Activated CD4-positive, alpha-beta T cell treated with anti-CD3 and anti-CD28 coated beads, Interleukin-2, amount 50 U/mL, for 48 hours (primary cell): Measurements from ENCODE around the gene EPB41L3.

Source experiments
- DNase-seq, 2 experiments: peaks; one replicate each; pipeline ENCODE4 v3.0.0-alpha.2; 2020

The EPB41L3 gene

DNA sequence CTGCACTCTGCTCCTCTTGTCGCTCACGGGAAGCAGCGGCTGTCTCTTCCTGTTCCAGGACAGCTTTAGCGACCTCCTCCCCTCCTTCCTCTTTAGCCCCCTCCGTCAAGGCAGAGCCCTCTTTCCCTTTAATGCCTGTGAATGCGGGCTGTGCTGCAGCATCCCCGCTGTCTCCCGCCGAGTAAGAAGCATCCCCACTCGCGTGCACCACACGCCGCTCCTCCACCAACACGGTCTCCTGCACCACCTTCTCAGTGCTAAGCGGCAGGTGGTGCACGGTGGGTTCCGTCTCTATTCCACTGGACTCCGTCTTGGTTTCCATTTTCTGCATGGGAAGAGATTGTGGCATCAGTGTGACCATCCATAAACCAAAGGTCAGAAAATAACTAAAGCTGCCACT, 146.7 kb downstream of the EPB41L3 start:
- no peak for DNase-seq

DNA sequence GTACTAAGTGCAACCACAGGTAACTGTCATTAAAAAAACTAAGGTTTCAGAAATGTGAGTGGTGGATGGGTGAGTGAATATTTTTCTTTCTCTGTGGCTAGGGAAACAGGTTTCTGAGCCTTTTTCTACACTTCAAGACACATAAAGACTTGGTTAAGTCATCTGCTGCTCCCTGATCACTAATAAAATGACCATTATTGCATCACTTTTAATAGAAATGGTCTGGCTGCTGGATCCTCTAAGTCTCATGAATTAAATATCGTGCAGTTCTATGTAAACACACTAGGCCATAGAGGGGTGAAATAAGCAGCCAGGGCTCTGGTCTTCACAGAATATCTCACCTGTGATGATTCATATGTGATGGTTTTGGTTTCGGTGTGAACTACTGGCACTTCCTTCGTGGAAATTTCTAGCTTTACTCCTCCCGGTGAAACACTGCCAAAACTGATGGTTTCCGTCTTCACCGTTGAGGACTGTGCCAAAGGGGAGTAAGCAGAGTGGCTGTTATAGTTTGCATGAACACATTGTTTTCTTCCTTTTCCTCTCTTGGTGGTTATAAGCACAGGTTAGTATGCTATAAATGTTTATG, 147.8 kb downstream of the EPB41L3 start:
- no peak for DNase-seq

GRCh38 chr18:5393779-5394178, 150.0 kb downstream of the EPB41L3 start:
- no peak for DNase-seq

GRCh38 chr18:5391409-5391808, 152.4 kb downstream of the EPB41L3 start:
- DNase-seq: no peak

DNA sequence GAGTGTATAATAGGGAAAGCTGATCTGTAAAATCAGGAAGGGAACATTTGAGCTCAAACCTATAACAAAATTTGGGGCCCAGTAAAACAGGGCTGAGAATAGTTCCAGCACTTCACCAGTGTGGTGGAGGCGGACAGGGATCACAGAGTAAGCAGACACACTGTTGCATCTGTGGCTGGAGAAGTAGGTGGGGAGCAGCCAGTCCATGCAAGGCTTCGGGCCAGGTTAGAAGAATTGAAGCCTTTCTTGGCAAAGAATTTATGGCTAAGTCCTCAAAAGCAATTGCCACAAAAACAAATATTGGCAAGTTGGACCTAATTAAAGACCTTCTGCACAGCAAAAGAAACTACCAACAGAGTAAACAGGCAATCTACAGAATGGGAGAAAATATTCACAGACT, 154.4 kb downstream of the EPB41L3 start:
- DNase-seq: no peak

- DNase-seq: no peak
Observed at GRCh38 chr18:5388896-5389295, 154.9 kb downstream of the EPB41L3 start.

DNA sequence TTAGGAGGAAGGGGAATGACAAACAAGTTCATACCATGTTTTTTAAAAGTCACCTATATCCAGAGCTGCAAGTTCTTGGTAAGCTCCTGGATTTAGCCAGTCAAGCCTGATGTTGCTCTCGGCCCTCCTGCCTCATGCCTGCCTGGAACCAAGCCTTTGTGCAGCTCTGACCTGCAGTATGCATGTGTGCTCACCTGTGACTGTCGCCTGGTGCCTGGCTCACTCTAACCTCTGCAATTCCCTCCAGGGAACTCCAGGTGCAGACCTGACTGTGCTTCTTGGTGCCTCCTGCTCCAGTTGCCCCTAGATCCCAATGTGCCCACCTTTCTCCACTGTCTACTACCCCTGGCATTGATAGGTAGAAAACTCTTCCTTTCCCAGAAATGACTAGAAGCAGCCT, 163.2 kb downstream of the EPB41L3 start:
- DNase-seq: no peak

- no peak for DNase-seq
Observed at GRCh38 chr18:5376986-5377385, 166.8 kb downstream of the EPB41L3 start.

DNA sequence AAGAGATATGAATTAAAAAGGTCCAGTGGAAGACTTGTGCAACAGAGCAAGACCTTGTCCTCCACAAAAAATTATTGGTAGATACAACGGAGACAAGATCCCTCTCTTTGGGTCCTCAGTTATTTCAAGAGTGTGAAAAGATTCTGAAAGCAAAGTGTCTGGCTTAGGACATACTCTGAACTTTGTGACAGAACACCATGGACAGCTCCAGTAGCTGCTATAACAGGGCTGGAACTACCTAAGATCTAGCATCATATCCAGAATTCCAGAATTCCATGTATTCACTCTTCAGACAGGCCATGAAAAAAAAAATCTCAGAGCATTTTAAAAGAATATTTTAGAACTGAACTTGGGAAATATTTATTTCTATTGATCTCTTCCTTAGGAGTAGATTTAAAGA, 173.5 kb downstream of the EPB41L3 start:
- DNase-seq: no peak

GRCh38 chr18:5369513-5369912, 174.3 kb downstream of the EPB41L3 start:
- DNase-seq: no peak

GRCh38 chr18:5365443-5365842, 178.4 kb downstream of the EPB41L3 start:
- no peak for DNase-seq

DNA sequence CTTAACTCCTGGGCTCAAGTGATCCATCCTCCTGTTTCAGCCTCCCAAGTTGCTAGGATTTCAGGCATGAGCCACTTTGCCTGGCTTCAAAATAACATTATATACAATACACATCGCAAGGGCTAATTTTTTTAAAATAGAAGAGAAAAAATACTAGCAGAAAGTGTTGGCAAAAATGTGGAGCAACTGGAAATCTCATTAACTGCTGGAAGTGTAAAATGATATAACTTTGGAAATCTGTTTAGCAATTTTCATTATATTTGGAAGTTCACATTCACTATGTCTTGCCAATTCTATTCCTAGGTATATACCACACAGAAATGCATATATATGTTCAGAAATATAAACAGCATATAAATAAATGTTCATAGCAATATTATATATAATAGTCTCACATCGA, 193.2 kb downstream of the EPB41L3 start:
- no peak for DNase-seq
